NCI-H128 (cell line): ENCODE results near the gene FER1L5.

ENCODE experiments used
- DNase-seq: peaks from one replicate; lab custom pipeline; 2025; ENCODE audit not compliant: unreplicated experiment; lab: John Stamatoyannopoulos, UW

The FER1L5 gene

DNA sequence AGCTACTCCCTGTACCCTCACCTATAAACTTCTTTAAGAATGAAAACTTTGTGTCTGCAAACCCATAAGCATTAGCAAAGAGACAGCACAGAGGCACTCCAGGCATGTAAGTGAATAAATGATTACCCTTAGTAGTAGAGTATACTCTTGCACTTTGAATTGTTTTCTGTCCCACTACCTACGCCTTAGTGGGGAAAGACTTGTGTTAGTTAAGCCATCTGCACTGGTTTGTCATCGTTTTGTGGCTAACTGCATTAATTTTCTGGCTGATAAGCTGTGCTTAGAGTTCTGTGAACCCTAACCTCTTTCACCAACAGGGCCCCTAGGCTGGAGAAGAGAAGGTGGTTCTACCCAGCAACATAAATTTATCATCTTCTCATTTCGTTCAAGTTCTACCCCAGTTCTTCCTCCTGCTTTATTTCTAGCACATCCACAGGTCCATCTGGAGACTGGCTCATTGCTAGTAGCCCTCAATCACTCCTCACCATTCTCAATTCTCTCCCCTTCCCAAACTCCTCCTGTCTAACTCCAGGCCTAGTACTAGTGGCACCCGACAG, 96.6 kb downstream of the FER1L5 start:
- DNase-seq = no peak

DNA sequence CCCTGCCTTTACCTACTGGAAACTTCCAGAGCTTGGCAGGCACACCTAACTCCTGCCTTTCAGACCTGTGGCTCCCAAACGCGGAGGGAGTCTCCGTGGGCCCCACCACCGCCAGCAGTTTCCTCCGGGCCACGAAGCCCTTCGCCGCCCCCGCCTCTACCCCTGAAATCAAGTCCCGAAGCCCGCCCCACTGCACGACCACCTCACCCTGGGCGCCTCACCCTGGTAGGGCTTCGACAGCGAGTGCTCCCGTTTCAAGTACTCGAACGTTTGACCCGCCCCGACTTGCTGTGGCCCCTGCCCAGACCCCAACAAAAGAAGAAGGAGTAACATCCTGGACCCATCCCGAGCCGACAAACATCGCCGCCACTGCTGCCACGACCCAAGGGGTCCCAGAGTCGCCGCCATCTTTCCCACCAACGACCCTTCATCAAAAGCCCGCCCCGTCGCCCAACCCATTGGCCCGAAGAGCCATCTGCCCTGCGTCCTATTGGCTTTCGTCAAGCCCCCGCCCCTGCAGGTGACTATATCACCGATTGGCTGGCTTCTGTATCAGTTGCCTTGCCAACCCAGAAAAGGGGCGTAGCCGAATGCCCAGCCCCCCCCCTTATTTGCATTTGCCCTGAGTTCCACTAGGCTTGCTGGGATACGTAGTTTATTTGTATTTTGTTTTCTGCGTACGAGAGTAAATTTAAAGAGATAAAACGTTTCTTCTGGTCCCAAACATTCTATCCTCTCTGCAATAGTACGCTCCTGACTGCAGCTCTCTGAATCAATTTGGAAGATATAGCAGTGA, 97.3 kb downstream of the FER1L5 start, which contains the start of gene LMAN2L:
LMAN2L (minus strand) TSS at position 432 of the 796 bp plus-strand sequence; CDS start at position 408, 24 bp downstream.
- peak; percentile 92 for DNase-seq

DNA sequence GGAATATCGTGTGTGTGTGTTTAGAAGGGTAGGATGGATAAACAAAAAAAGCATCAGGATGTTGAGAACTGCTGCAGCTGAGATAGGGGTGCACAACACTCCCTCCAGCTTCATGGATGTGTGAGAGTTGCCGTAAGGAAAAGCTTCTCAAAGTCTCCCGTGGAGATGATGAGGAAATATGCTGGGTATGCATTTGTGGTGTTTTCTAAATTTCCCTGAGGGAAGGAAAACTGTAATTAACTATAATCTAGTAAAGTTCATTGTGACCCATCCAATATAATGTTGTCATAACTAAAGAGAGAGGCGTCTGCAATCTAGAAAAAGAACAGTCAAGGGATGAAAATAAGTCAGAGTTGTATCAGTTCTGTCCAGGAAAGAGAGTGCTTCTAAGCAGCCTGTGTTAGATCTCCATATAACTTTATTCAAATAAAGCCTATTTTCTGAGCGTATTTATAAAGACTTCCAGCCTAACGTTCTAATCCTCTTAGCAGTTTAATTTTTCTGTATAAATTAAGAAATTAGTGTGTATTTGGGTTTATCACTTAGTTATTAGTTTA, 104.6 kb downstream of the FER1L5 start:
- DNase-seq = no peak

DNA sequence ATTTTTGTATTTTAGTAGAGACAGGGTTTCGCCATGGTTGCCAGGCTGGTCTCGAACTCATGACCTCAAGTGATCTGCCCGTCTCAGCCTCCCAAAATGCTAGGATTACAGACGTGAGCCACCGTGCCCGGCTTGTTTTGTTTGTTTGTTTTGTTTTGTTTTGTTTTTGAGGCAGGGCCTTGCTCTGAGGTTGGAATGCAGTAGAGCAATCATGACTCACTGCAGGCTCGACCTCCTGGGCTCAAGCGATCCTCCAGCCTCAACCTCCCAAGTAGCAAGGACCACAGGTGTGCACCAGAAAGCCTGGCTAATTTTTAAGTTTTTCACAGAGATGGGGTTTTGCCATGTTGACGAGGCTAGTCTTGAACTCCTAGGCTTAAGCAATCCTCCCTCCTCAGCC, 109.2 kb downstream of the FER1L5 start:
- no peak for DNase-seq

DNA sequence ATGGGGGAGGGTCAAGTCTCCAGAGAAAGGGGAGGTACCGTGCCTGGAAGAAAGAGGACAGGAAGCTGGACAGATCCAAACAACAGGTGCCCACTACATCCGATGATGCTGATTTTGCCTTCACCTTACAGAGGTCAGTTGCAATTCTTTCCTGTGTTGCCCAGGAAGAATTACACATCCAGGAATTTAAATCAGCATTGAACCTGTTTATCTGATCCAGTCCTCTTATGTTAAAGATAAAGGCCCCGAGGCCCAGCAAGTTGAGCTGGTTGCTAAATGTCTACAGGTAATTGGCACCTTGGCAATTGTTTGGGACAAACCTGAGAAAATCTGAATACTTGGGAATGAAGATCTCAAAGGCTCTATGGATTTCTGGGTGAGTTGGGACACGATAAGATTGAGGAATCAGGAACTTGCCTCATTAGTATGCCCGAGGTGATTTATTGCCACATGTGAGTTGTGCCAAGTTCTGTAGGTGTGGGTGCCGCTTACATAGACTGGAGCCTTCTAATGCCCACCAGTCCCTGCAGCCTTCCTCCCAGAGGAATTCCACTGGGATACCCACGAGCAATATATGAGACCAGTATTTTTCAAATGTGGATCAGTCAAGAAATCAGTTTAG, 111.2 kb downstream of the FER1L5 start:
- no peak for DNase-seq

DNA sequence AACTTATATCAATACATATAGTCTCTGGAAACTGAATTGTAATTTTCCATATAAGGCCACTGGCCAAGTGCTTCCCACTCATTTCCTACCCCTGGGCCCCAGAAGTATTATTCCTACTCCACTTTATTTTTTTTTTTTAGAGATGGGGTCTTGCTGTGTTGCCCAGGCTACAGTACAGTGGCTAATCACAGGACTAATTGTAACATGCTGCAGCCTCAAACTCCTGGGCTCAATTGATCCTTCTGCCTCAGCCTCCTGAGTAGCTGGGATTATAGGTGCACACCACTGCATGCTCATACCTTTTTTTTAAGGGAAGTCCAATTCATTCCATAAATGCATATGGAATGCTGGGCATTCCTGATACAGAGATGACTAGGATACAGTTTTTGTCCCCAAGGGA, 111.8 kb downstream of the FER1L5 start:
- DNase-seq = no peak
